Inflammatory macrophage treated with lipopolysaccharide for 1 hour (primary cell): ENCODE data around the gene RAVER1.
"Not testable (repeated sequence)": the region's sequence is repeated elsewhere in the genome, so short reads cannot be mapped to it uniquely, and the experiment has no call there.

ENCODE experiments used
- DNase-seq, 2 donors: peaks; one replicate each; pipeline ENCODE4 v3.0.0-alpha.2; 2020 to 2022

RAVER1 gene

GRCh38 chr19:10332965-10333757 lies at the start of gene RAVER1:
Gene RAVER1 (minus strand): TSS chr19:10333529. CDS start chr19:10333507, 22 bp downstream.
- peak; percentile 96 to 98 for DNase-seq

GRCh38 chr19:10383223-10383499 lies 49.8 kb upstream of the RAVER1 start:
- not testable (repeated sequence) for DNase-seq

- DNase-seq, result peak; percentile 98
These were observed 47.2 kb upstream of the RAVER1 start, which contains the start of gene TYK2 for GRCh38 chr19:10380313-10381102. Gene TYK2 (minus strand): TSS chr19:10380572. CDS start chr19:10378406, 2,166 bp downstream.

- peak in 1 of 2 donors; percentile 24 for DNase-seq
These were observed 46.6 kb upstream of the RAVER1 start for GRCh38 chr19:10379880-10380312.

- no peak for DNase-seq
These were observed 44.8 kb upstream of the RAVER1 start for GRCh38 chr19:10378124-10378523.

GRCh38 chr19:10377140-10377640 lies 43.9 kb upstream of the RAVER1 start:
- not testable (repeated sequence) for DNase-seq

GRCh38 chr19:10374931-10375330 lies 41.6 kb upstream of the RAVER1 start:
- DNase-seq, result peak; percentile 16 to 34

GRCh38 chr19:10372690-10373089 lies 39.4 kb upstream of the RAVER1 start:
- DNase-seq, result peak; percentile 73 to 75

GRCh38 chr19:10368101-10368803 lies 34.9 kb upstream of the RAVER1 start:
- no peak for DNase-seq

GRCh38 chr19:10366950-10367512 lies 33.7 kb upstream of the RAVER1 start:
- not testable (repeated sequence) for DNase-seq

- no peak for DNase-seq
These were observed 32.2 kb upstream of the RAVER1 start for GRCh38 chr19:10365518-10365917.

- DNase-seq, result no peak
These were observed 31.3 kb upstream of the RAVER1 start for GRCh38 chr19:10364644-10365043.

- DNase-seq, result no peak
These were observed 30.5 kb upstream of the RAVER1 start for GRCh38 chr19:10363789-10364281.

- no peak for DNase-seq
These were observed 28.9 kb upstream of the RAVER1 start for GRCh38 chr19:10362259-10362658.

GRCh38 chr19:10361569-10362011 lies 28.3 kb upstream of the RAVER1 start:
- no peak for DNase-seq

GRCh38 chr19:10356431-10356830 lies 23.1 kb upstream of the RAVER1 start:
- no peak for DNase-seq

GRCh38 chr19:10353793-10354391 lies 20.6 kb upstream of the RAVER1 start:
- DNase-seq, result peak in 1 of 2 donors; percentile 32

- DNase-seq, result no peak
These were observed 19.7 kb upstream of the RAVER1 start for GRCh38 chr19:10352764-10353671.

GRCh38 chr19:10346509-10346908 lies 13.2 kb upstream of the RAVER1 start:
- peak; percentile 89 to 92 for DNase-seq

- no peak for DNase-seq
These were observed 11.5 kb upstream of the RAVER1 start for GRCh38 chr19:10344780-10345179.

GRCh38 chr19:10343495-10343894 lies 10.2 kb upstream of the RAVER1 start:
- DNase-seq, result no peak
